Naive thymus-derived CD4-positive, alpha-beta T cell (primary cell): ENCODE results near the gene GPC6. TPM values are rescaled to one million over a fixed set of nuclear protein-coding genes. Genes with fewer than 3 reads are reported as not detected.

Source experiments
- ATAC-seq: fragments of 150-1000 bp; cut with Tn5 transposase; 2 replicates; pipeline ENCODE4 v1.10.0; 2021; ENCODE audit warnings: mild to moderate bottlenecking, moderate library complexity
- CTCF ChIA-PET: fragments of 350-600 bp; sonication (Branson Sonifier 250); formaldehyde crosslinking; loops from one replicate; lab custom pipeline; 2021; ENCODE audit warnings: antibody characterized with exemption; lab: Charles Lee
- POLR2A ChIA-PET: fragments of 350-600 bp; sonication (Branson Sonifier 250); formaldehyde crosslinking; loops from one replicate; lab custom pipeline; 2021; ENCODE audit warnings: antibody characterized with exemption, inconsistent platforms; lab: Charles Lee
- DNase-seq, 9 donors: peaks; one replicate each; pipeline versions ENCODE4 v3.0.0 to v3.0.0-alpha.2; 2020 to 2022; ENCODE audit warnings: mixed read lengths in 1 of 9
- H3K27ac ChIP-seq: one replicate; pipeline ENCODE4 v1.7.0; 2013; ENCODE audit warnings: mild to moderate bottlenecking, low read depth, low read length, moderate library complexity
- H3K27me3 ChIP-seq, 2 donors: one replicate each; pipeline ENCODE4 v1.7.0; 2013; ENCODE audit warnings: low read length in 2 of 2, mild to moderate bottlenecking in 2 of 2, moderate library complexity in 2 of 2; ENCODE audit not compliant: control insufficient read depth in 2 of 2, insufficient read depth in 2 of 2
- H3K36me3 ChIP-seq, 3 experiments: 1 replicate in 2 of 3; 2 replicates in 1 of 3; pipeline ENCODE4 v1.7.0; 2013; ENCODE audit warnings: low read length in 3 of 3, mild to moderate bottlenecking in 3 of 3, moderate library complexity in 1 of 3; ENCODE audit not compliant: insufficient read depth in 3 of 3, control insufficient read depth in 2 of 3
- H3K4me1 ChIP-seq, 2 donors: one replicate each; pipeline ENCODE4 v1.7.0; 2013; ENCODE audit warnings: low read length in 2 of 2, mild to moderate bottlenecking in 2 of 2, moderate library complexity in 1 of 2; ENCODE audit not compliant: control insufficient read depth in 2 of 2, insufficient read depth in 2 of 2
- H3K4me3 ChIP-seq: 2 replicates; pipeline ENCODE4 v1.7.0; 2013; ENCODE audit warnings: mild to moderate bottlenecking, low read length
- H3K9me3 ChIP-seq, 3 experiments: 1 replicate in 2 of 3; 2 replicates in 1 of 3; pipeline ENCODE4 v1.7.0; 2013; ENCODE audit warnings: low read length in 3 of 3; ENCODE audit not compliant: control insufficient read depth in 2 of 3
- H3K27ac Mint-ChIP-seq, 9 donors: one replicate each; pipeline ENCODE4 v1.8.0; 2020 to 2022; ENCODE audit warnings: mixed read lengths in 9 of 9, mild to moderate bottlenecking in 8 of 9, moderate library complexity in 5 of 9, inconsistent platforms in 2 of 9
- H3K27me3 Mint-ChIP-seq, 5 donors: one replicate each; pipeline ENCODE4 v1.8.0; 2021 to 2022; ENCODE audit warnings: mixed read lengths in 5 of 5, mild to moderate bottlenecking in 1 of 5
- H3K36me3 Mint-ChIP-seq, 5 donors: one replicate each; pipeline ENCODE4 v1.8.0; 2020 to 2022; ENCODE audit warnings: mixed read lengths in 5 of 5, mild to moderate bottlenecking in 3 of 5, inconsistent platforms in 1 of 5
- H3K4me1 Mint-ChIP-seq, 7 donors: one replicate each; pipeline ENCODE4 v1.8.0; 2020 to 2022; ENCODE audit warnings: mixed read lengths in 7 of 7, mild to moderate bottlenecking in 3 of 7, inconsistent platforms in 1 of 7
- H3K4me3 Mint-ChIP-seq, 10 donors: one replicate each; pipeline ENCODE4 v1.8.0; 2020 to 2022; ENCODE audit warnings: mild to moderate bottlenecking in 10 of 10, mixed read lengths in 10 of 10, moderate library complexity in 6 of 10, inconsistent platforms in 2 of 10
- H3K9me3 Mint-ChIP-seq, 11 donors: one replicate each; pipeline ENCODE4 v1.8.0; 2020 to 2022; ENCODE audit warnings: mixed read lengths in 11 of 11, mild to moderate bottlenecking in 4 of 11, inconsistent platforms in 1 of 11, moderate library complexity in 1 of 11
- intact Hi-C, 2 donors: fragments of 100-400 bp; cut with micrococcal nuclease; formaldehyde crosslinking; loops; one replicate each; pipeline ENCODE4 v1.15.1; 2023
- polyA plus RNA-seq, 2 donors: library from polyadenylated mRNA; unstranded; fragments of 300-500 nt; fragmentation: Illumina TruSeq; gene quantifications; one replicate each; pipeline ENCODE4 v1.2.3, GENCODE V29; 2021
- total RNA-seq, 6 experiments: library from RNA in 5 of 6; stranded (reverse) in 5 of 6; gene quantifications; 1 replicate in 5 of 6; 2 replicates in 1 of 6; pipeline ENCODE4 v1.2.3 and lab custom pipeline; 2021 to 2026

Gene GPC6
- total and polyA plus RNA-seq, 7 experiments from 2014 or later, result not detected

DNA sequence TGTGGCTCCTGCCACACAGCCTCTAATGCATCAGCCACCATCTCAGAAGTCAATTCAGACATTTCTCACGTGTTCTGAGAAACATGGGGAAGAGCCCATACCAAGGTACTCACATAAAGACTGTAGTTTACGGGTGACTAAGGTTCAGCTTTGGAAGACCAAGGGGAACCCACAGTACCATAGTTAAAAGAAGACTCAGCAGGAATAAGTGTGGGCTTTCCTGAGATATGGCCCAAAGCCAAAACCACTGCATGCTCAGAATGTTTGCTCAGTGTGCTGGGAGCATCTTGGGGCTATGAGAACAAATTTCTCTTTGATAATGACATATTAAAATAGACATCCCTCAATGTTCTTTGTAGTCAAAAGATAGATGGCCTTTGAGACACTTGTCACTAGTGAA lies 969.1 kb downstream of the GPC6 start:
- Mint-ChIP-seq H3K9me3 (peaks cover 0 to 3% (median 0%) of the 10 kb centered on the region in 11 donors), H3K27me3 (peaks cover 0 to 2% (median 0%) of the 10 kb centered on the region in 5 donors), H3K27ac (no peak overlapping the region), H3K36me3 (peaks cover 0 to 3% (median 0%) of the 10 kb centered on the region in 5 donors), H3K4me3 (no peak overlapping the region), H3K4me1 (peaks cover 0 to 8% (median 0%) of the 10 kb centered on the region in 7 donors)
- H3K4me3 ChIP-seq, result no peak overlapping the region
- H3K27ac ChIP-seq, result no peak overlapping the region
- no peaks in the 10 kb centered on the region for H3K27me3 ChIP-seq
- no peak for DNase-seq
- intact Hi-C loops, result no loop called here
- ChIA-PET POLR2A (no interaction called here), CTCF (no interaction called here)
- no peaks in the 10 kb centered on the region for H3K36me3 ChIP-seq
- no peaks in the 10 kb centered on the region for H3K4me1 ChIP-seq
- no peaks in the 10 kb centered on the region for H3K9me3 ChIP-seq
- ATAC-seq, result no peak

DNA sequence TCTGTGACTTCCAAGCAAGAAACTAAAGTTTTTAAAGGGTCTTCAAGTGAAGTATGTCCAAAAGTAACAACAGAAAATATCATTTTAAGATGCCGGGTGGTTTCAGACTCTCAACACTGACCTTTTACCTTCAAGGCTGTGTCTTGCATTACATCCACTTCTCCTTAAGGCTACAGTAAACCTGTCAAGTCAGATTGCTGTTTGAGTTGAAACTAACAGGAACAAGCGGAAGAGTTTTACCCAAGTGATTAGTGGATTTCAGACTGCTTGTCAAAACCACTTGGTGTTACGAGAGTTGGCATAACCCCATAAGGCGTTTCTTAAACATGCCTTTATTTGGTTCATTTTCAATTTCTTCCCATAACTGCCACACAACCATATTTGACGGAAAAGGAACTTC lies 969.8 kb downstream of the GPC6 start:
- no peaks in the 10 kb centered on the region for H3K9me3 ChIP-seq
- Mint-ChIP-seq H3K4me1 (peaks cover 0 to 8% (median 0%) of the 10 kb centered on the region in 7 donors), H3K27me3 (peaks cover 0 to 2% (median 0%) of the 10 kb centered on the region in 5 donors), H3K4me3 (no peak overlapping the region), H3K9me3 (peaks cover 0 to 3% (median 0%) of the 10 kb centered on the region in 11 donors), H3K36me3 (peaks cover 0 to 3% (median 0%) of the 10 kb centered on the region in 5 donors), H3K27ac (no peak overlapping the region)
- H3K4me3 ChIP-seq, result no peak overlapping the region
- ATAC-seq, result no peak
- ChIA-PET POLR2A (no interaction called here), CTCF (interaction anchor here (0.7 kb wide), 1 partner anchor 25 kb away, joined by 4 read pairs; no protein-coding TSS in a partner anchor)
- no peaks in the 10 kb centered on the region for H3K4me1 ChIP-seq
- H3K27ac ChIP-seq, result no peak overlapping the region
- intact Hi-C loops, result no loop called here
- H3K36me3 ChIP-seq, result no peaks in the 10 kb centered on the region
- H3K27me3 ChIP-seq, result no peaks in the 10 kb centered on the region
- DNase-seq, result no peak

DNA sequence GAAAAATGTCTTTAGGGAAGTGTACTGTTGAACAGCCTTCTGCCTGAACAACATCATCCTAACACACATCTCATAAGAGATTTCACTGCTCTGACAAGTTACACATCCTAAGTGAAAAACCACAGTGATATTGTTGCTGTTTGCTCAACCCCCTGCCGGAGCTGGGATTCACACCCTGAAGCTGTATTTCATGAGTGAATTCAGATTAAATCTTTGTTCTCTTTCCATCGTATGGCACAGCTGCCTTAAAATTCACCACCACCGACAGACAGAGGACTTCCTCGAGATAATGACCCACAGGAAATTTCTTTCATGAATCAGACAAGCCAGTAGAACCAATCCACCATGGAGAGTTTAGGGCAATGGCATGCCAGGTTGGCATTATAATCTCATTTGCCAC lies 972.1 kb downstream of the GPC6 start:
- Mint-ChIP-seq H3K27me3 (peaks cover 0 to 2% (median 0%) of the 10 kb centered on the region in 5 donors), H3K27ac (no peak overlapping the region), H3K4me1 (peaks cover 0 to 8% (median 0%) of the 10 kb centered on the region in 7 donors), H3K4me3 (no peak overlapping the region), H3K36me3 (peaks cover 0 to 3% (median 0%) of the 10 kb centered on the region in 5 donors), H3K9me3 (peaks cover 0 to 3% (median 0%) of the 10 kb centered on the region in 11 donors)
- DNase-seq (no peak), ATAC-seq (peak; percentile 12)
- Histone ChIP-seq H3K4me1 (no peaks in the 10 kb centered on the region), H3K9me3 (no peaks in the 10 kb centered on the region), H3K4me3 (no peak overlapping the region), H3K27me3 (no peaks in the 10 kb centered on the region), H3K27ac (no peak overlapping the region), H3K36me3 (no peaks in the 10 kb centered on the region)
- intact Hi-C loops, result no loop called here
- ChIA-PET POLR2A (no interaction called here), CTCF (no interaction called here)

DNA sequence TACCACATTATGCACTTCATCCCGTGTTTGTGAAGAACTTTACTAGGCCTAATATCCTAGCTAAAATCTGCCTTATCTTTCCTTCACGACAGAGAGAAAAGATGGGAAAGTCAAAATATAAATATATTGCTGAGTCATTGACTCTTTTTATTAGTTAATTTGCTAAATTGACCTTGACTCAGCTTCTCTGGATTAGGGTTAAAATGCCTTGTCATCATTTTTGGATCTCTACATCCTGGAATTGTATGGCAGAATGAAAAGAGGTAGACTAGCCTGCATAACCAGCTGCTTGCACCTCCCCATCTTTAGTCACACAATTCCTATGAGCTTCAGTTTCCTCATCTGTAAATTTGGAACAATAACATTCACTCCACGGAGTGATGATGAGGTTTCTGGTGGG lies 972.5 kb downstream of the GPC6 start:
- Mint-ChIP-seq H3K27ac (no peak overlapping the region), H3K4me3 (no peak overlapping the region), H3K36me3 (peaks cover 0 to 3% (median 0%) of the 10 kb centered on the region in 5 donors), H3K27me3 (peaks cover 0 to 2% (median 0%) of the 10 kb centered on the region in 5 donors), H3K9me3 (peaks cover 0 to 3% (median 0%) of the 10 kb centered on the region in 11 donors), H3K4me1 (peaks cover 0 to 8% (median 0%) of the 10 kb centered on the region in 7 donors)
- ChIA-PET CTCF (no interaction called here), POLR2A (no interaction called here)
- H3K36me3 ChIP-seq, result no peaks in the 10 kb centered on the region
- no peaks in the 10 kb centered on the region for H3K4me1 ChIP-seq
- DNase-seq (no peak), ATAC-seq (no peak)
- H3K27ac ChIP-seq, result no peak overlapping the region
- no peaks in the 10 kb centered on the region for H3K27me3 ChIP-seq
- intact Hi-C loops, result no loop called here
- no peak overlapping the region for H3K4me3 ChIP-seq
- no peaks in the 10 kb centered on the region for H3K9me3 ChIP-seq

DNA sequence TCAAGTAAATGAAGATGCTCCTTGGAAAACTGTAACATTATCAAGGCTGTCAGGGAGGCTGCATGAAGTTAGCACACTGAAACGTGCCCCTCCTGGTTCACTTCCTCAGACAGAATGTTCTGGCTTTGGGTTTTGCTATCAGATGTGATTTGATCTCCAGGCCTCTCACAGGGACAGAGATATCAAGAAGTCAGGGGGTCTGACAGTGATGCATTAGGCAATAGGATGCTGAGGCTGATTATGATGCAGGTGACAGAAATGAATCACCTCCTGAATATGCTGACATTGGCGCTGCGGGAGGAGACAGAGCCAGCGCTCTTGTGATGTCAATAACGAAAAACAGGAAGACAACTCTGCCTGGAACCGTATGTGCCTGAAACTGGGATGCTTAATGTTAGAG lies 974.4 kb downstream of the GPC6 start:
- Histone ChIP-seq H3K4me1 (no peaks in the 10 kb centered on the region), H3K9me3 (no peaks in the 10 kb centered on the region), H3K27me3 (no peaks in the 10 kb centered on the region), H3K27ac (no peak overlapping the region), H3K36me3 (no peaks in the 10 kb centered on the region), H3K4me3 (no peak overlapping the region)
- H3K36me3 Mint-ChIP-seq, result peaks cover 0 to 3% (median 0%) of the 10 kb centered on the region in 5 donors
- H3K27me3 Mint-ChIP-seq, result peaks cover 0 to 2% (median 0%) of the 10 kb centered on the region in 5 donors
- peaks cover 0 to 5% (median 0%) of the 10 kb centered on the region in 7 donors for H3K4me1 Mint-ChIP-seq
- peak overlapping the region in 1 of 9 donors; percentile 22 for H3K27ac Mint-ChIP-seq
- DNase-seq, result no peak
- intact Hi-C loops, result no loop called here
- peaks cover 0 to 3% (median 0%) of the 10 kb centered on the region in 11 donors for H3K9me3 Mint-ChIP-seq
- ChIA-PET CTCF (no interaction called here), POLR2A (no interaction called here)
- ATAC-seq, result peak; percentile 71
- H3K4me3 Mint-ChIP-seq, result no peak overlapping the region

DNA sequence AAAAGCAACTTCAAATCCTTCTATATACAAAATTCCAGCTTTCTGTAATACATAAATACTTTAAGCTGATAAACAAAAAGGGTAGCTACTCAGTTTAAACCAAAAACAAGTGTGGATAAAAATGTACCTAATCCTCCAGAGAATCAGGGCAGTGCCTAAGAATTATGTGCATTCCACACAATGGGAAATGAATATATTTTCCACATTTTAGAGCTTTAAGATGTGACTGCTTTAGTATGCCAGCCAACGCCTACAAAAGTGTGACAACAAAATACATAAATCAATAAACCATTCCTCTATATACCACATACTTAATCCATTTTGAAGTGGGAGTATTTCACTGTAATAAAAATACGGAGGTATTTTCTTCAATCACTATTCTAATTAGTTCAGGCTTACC lies 977.6 kb downstream of the GPC6 start:
- Histone ChIP-seq H3K9me3 (no peaks in the 10 kb centered on the region), H3K4me3 (no peak overlapping the region), H3K27ac (no peak overlapping the region), H3K36me3 (no peaks in the 10 kb centered on the region), H3K27me3 (no peaks in the 10 kb centered on the region), H3K4me1 (no peaks in the 10 kb centered on the region)
- Mint-ChIP-seq H3K27me3 (no peaks in the 10 kb centered on the region), H3K4me1 (peaks cover 0 to 1% (median 0%) of the 10 kb centered on the region in 7 donors), H3K4me3 (no peak overlapping the region), H3K27ac (no peak overlapping the region), H3K36me3 (peaks cover 0 to 3% (median 0%) of the 10 kb centered on the region in 5 donors), H3K9me3 (peaks cover 0 to 3% (median 0%) of the 10 kb centered on the region in 11 donors)
- intact Hi-C loops, result no loop called here
- CTCF ChIA-PET, result no interaction called here
- no peak for ATAC-seq
- POLR2A ChIA-PET, result no interaction called here
- DNase-seq, result no peak

DNA sequence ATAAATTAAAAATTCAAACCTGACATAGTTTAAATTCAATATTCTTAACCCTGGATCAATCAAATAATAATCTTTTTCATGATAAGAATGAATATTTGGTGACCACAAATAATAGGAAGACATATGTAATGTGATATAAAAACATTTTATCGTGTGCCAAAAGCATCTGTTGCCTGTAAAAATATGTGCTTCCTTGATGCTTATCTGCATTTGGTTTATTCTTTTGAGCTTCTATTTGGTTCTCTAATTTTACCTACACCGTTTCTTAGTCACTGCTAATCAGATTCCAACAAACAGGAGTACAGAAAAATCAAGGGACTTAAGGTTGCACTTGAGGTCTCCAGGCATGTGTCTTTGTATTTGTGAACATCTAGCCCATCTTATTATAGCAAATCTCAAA lies 978.3 kb downstream of the GPC6 start:
- no peak overlapping the region for H3K4me3 Mint-ChIP-seq
- ATAC-seq (no peak), DNase-seq (no peak)
- no peaks in the 10 kb centered on the region for H3K9me3 ChIP-seq
- H3K27me3 Mint-ChIP-seq, result no peaks in the 10 kb centered on the region
- peaks cover 0 to 1% (median 0%) of the 10 kb centered on the region in 7 donors for H3K4me1 Mint-ChIP-seq
- ChIA-PET CTCF (no interaction called here), POLR2A (no interaction called here)
- H3K27ac ChIP-seq, result no peak overlapping the region
- intact Hi-C loops, result no loop called here
- no peaks in the 10 kb centered on the region for H3K4me1 ChIP-seq
- H3K4me3 ChIP-seq, result no peak overlapping the region
- peaks cover 0 to 3% (median 0%) of the 10 kb centered on the region in 5 donors for H3K36me3 Mint-ChIP-seq
- no peak overlapping the region for H3K27ac Mint-ChIP-seq
- H3K36me3 ChIP-seq, result no peaks in the 10 kb centered on the region
- no peaks in the 10 kb centered on the region for H3K27me3 ChIP-seq
- peaks cover 0 to 3% (median 0%) of the 10 kb centered on the region in 11 donors for H3K9me3 Mint-ChIP-seq
